Coronary artery (tissue), 2 donors: ENCODE results near the gene HS6ST3.
A peak's percentile ranks its signal among the peaks of the same experiment; 100 is the strongest.

Experiments
- DNase-seq: peaks from one replicate; pipeline ENCODE4 v3.0.0-alpha.2; 2017; ENCODE audit warnings: low spot score
- H3K27ac ChIP-seq, 2 donors: fragments of 200-600 bp; sonication (generic); one replicate each; pipeline ENCODE4 v1.5.1; 2016 to 2019
- H3K4me3 ChIP-seq: fragments of 200-600 bp; sonication (generic); 2 replicates; pipeline ENCODE4 v1.5.1; 2016; ENCODE audit warnings: mild to moderate bottlenecking, moderate library complexity
- CTCF ChIP-seq: fragments of 200-600 bp; sonication (generic); IDR thresholded peaks from one replicate; pipeline ENCODE4 v1.5.1; 2019; ENCODE audit warnings: antibody characterized with exemption

Gene HS6ST3

GRCh38 chr13:96782186-96782585 is 692.3 kb downstream of the HS6ST3 start:
- DNase-seq, result no peak
- H3K27ac ChIP-seq, result peak overlapping the region in 1 of 2 donors; percentile 71
- H3K4me3 ChIP-seq, result no peak overlapping the region
- no peak for TF ChIP-seq CTCF

- no peak for DNase-seq
- Histone ChIP-seq H3K27ac (no peak overlapping the region), H3K4me3 (no peak overlapping the region)
- TF ChIP-seq CTCF, result no peak
Measured at GRCh38 chr13:96783057-96783456, 693.1 kb downstream of the HS6ST3 start.

GRCh38 chr13:96783511-96783910 is 693.6 kb downstream of the HS6ST3 start:
- Histone ChIP-seq H3K4me3 (no peak overlapping the region), H3K27ac (no peak overlapping the region)
- no peak for TF ChIP-seq CTCF
- DNase-seq, result no peak

GRCh38 chr13:96785986-96786385 is 696.1 kb downstream of the HS6ST3 start:
- DNase-seq, result no peak
- H3K4me3 ChIP-seq, result no peak overlapping the region
- no peak for TF ChIP-seq CTCF
- no peak overlapping the region for H3K27ac ChIP-seq

GRCh38 chr13:96792188-96792587 is 702.3 kb downstream of the HS6ST3 start:
- no peak for TF ChIP-seq CTCF
- no peak for DNase-seq

GRCh38 chr13:96792736-96793403 is 703.0 kb downstream of the HS6ST3 start:
- no peak for DNase-seq
- no peak for TF ChIP-seq CTCF
- no peak overlapping the region for H3K27ac ChIP-seq
- no peak overlapping the region for H3K4me3 ChIP-seq

More at GRCh38 chr13:96792188-96792587, 702.3 kb downstream of the HS6ST3 start:
- Histone ChIP-seq H3K27ac (no peak overlapping the region), H3K4me3 (no peak overlapping the region)

- TF ChIP-seq CTCF, result no peak
- H3K4me3 ChIP-seq, result no peak overlapping the region
- no peak for DNase-seq
- H3K27ac ChIP-seq, result no peak overlapping the region
Measured at GRCh38 chr13:96793404-96793755, 703.5 kb downstream of the HS6ST3 start.
